GM18867 (cell line): Measurements from ENCODE around the gene ASIC2.

Experiments
- ATAC-seq: cut with Tn5 transposase; IDR thresholded peaks from one replicate; pipeline ENCODE4 v1.9.1; 2021; ENCODE audit warnings: mild to moderate bottlenecking, moderate library complexity; ENCODE audit not compliant: unreplicated experiment

ASIC2 gene

DNA sequence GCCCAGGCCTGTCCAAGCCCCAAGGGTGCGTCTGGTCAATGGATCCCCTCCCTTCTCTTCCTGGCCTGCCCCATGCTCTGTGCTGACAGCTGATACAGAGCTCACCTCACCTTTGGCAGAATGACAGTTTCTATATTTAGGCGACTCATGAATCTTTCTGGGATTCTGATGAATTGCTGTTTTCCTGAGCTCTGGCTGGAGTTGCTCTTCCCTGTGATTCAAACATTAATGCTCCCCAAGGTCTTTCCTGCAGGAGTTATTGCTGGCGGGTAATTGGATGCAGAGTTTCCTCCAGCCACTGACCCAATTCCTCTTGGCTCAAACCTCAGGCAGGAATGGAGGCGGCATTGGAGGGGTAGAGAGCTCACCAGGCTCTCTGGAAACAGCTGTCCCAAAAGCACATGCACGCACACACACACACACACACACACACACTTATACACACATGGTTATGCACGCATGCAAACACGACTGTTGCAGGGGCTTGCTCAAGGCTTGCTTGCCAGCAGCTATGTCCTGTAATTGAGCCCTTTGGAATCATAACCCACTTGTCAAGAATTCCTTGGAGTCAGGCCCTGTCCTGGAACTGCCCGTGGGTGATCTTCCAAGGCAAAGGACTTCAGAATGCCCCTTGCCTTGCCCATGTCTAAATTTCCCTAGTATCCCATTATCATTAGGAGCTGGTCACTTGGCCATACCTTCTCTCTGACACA lies 128.8 kb downstream of the ASIC2 start:
- no peak for ATAC-seq

DNA sequence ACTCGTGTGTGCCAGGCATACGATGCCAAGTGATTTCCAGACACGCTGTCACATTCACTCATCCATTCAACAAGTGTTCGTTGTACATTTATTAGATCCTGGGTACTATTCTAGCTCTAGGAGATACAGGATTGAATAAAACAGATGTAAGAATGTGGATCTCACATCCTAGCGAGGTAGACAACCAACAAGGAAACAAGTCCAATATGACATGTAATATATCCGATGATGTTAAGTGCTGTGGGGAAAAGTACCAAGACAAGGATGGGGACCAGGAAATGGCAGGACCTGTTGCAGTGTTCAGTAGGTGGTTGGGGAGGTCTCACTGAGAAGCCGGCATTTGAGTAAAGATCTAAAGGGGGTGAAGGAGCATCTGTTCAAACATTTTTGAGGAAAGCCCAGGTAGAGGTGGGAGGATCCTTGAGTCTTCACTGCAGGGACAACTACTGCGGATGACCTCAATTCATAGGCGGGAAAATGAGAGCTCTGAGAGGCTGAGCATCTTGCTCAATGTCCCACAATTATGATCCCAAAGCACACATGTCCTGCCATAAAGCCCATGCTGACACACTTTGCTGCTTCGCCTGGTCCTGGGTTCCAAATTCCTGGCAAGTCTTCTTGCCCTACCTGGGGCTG lies 129.4 kb downstream of the ASIC2 start:
- ATAC-seq = no peak

DNA sequence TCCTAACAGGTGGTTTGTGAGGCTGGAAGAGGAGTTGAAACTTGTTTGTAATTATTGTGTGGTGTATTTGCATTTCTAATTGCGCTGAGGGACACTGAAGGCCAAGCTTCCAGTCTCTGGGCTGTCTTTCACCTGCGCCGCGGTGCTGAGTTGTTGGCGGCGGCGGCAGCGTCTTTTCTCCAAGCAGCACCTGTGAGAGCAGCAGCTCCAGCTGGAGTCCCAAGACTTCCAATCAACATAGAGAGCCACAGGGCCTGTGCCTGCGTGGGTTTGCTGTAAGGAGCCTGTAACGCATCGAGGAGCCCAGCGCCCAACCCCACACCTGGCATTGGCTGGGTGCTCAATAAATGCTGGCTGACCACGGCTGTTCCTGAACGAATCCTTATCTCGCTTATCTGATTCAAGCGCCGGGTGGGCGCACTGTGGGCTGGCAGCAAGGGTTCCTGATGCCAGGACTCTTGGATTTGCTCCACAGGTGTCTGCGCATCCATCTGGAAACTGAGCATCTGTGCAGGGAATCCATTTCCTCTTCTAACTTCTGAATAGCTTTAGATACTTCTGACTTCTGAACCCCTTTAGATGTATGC lies 138.1 kb downstream of the ASIC2 start:
- ATAC-seq = no peak

DNA sequence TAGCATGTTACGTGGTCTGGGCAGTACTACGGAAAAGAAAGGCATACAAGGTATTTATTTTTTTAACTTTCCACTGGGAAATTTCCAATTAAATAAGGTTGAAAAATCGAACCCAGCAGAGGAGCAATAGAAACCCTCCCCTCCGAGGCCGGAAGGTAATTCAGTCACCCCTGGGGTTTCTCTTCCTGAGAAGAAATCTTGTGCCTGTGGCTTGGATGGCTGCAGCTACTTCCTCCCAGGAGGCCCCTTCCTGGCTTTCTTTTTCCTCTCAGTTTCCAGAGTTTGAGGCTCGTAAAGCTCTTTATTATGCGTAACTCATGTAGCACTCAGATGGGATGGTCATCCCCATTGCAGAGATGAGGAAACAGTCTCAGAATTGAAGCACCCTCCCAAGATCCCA lies 140.3 kb downstream of the ASIC2 start:
- no peak for ATAC-seq

DNA sequence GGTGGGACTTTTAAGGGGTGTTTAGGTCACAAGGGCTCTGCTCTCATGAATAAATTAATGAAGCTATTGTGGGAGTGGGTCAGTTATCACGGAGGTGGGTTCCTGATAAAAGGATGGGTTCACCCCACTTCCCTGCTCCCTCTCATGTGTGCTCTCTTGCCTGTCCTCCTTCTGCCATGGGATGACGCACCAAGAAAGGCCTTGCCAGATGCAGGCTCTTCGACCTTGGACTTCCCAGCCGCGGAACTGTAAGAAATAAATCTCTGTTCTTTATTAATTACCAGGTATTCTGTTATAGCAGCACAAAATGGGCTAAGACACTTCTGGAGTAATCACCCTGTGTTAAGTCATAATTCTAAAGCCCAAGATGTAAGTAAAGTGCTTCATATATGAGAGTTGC lies 141.5 kb downstream of the ASIC2 start:
- no peak for ATAC-seq

DNA sequence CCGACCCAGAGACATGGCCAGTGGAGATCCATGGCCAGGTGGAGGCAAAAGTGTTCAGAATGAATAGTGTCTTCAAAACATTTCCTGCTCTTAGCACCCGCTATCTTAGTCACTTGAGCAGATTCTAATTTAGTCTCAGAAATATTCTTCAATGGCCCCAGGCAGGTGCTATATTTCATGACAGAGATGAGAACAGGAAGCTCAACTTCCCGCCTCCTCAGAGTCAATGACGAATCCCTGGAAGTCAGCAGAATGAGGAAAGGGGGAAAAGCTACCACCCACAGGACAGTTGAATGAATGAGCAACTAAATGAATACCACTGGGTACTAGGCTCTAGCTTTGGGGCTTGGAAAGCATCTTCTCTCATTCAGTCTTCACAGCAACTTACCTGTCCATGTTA lies 147.2 kb downstream of the ASIC2 start:
- no peak for ATAC-seq

DNA sequence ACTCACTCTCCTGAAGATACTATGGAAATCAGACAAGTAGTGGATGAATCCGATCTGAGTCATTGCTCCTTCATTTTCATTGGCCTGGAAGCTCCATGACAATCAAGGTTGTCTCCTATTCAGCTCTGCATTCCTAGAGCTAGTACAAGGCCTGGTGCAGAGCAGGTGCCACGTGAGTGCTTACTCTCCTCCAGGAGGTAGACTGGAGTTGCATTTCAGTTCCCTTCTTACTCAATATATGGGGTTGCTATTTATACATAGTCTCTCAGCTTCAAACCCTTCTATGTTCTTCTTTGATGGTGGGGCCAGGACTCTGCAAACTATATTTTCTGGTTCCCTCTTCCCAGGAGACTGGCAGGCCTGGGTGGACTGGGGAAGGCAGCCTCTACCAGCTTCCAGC lies 148.3 kb downstream of the ASIC2 start:
- no peak for ATAC-seq

DNA sequence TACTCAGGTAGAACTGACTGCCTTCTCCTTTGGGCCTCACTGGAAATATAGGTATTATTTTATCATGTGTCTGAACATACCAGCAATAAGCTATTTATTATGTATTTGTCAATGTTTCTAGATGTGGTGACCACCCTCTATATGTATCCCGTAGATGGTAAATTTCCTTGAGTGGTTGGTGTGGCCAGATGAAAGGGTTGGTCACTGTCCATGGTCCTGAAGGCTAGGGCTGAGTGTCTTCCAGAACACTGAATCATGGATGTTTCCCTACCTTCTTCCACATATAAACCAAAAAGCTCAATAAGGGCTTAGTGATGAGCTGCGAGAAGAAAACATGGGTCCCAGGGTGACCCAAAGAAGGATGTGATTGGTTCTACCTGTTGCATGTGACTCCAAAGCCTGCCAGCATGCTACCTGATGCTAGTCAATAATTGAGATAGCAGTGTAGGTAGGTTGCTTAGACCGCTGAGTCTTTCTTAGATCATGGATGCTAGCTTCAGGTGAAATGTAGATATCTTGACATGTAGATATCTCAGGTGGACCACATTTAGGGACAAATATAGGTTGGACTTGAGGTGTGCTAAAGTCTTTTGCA lies 150.3 kb downstream of the ASIC2 start:
- no peak for ATAC-seq

DNA sequence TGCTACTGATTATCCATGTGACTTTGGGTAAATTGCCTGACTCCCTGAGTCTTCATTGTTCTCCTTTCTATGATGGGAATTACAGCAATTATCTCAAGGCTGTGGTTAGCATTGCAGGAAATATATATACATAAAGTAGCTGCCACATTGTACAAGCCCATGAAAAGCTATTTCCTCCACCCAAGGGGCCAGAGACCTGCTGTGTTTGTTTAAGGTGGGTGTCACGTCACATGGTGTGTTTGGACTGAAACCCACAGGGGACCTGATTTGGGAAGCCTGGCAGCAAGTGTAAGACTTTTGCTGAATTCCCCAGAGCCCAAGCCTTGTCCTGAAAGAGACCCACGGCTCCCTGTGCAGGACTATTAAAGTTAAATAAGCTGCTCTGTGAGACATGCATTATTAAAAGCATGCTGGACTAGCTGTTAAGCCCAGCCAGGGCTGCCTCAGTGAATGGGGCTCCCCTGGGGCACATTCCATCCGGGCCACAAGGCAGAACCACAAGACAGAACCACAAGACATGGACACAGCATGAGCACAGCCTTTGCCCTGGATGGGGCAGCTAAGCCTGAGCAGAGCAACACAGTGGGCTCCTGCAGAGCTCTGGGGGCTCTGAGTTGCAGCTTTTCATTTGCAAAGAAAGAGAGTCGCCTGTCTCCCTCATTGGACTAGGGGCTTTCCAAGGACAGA lies 152.5 kb downstream of the ASIC2 start:
- no peak for ATAC-seq

DNA sequence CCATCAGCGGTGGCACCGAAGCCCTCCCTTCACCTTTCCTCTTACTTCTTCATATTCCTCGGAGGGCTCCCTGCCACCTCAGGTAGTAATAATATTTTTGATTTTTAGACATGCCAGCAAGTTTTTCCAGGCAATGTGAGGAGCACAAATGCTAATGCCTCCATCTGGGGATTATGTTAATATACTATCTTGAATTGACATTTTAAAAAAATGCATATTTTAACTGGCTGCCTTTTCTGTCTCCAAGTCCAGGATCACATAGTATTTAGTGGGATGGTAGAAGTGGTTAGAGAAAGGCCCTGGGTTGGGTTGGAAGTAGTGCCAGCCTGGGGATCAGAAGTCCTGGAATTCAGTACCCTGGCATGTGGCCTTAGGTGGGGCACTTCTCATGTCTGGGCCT lies 154.5 kb downstream of the ASIC2 start:
- ATAC-seq = no peak

DNA sequence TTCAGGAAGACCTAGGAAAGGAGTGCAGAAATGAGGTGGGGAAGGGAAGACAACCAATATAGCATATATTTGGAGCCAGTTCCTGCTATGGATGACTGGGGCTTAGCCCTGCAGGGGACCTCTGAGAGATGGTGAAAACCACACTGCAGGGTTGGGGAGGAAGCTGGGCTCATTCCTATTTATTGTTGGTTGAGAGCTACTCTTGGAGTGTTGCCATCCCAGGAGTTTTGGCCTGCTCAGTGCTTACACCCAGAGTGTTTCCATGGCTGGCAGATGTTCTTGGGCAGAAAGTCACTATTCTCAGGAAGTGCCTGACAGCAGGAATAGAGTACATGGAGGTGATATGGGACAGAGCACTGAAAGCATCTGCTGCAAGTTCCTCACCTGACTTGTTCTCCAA lies 155.7 kb downstream of the ASIC2 start:
- ATAC-seq = no peak

DNA sequence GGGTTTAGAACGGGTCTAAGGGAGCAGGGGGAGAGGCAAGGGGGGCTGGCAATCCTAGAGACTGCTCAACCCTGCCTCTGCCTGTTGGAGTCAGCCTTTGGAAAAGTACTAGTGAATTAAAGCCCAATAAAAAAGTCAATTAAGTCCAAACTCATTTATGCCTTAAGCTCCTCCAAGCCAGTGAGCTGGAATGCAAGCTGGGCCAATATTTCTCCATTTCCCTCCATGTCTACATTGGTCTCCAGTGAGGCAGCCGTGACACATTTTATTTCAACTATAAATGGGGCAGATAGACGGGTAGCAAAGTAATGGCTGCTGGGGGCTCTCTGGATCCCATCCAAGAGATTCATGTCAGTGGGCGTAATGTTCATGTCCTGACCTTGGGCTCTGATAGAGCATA lies 157.4 kb downstream of the ASIC2 start:
- ATAC-seq = no peak

DNA sequence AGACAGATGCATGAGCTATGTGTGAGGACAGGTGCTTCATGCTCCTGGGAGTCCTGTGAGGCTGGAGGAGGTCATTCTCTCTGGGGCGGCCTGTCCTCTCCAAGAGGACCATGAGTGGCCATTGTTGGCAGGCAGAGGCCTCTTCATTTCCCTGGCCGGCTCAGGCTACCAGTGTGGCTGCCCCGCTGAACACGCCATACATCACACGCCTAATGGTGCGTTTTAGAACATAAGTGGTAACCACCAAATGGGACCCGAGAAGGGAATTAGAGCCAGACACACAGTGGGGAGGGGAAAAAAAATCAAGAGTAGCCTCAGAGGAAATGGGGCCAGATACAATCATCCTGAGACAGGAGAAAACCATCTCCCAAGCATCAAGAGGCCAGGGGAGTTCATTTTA lies 161.5 kb downstream of the ASIC2 start:
- ATAC-seq = no peak

DNA sequence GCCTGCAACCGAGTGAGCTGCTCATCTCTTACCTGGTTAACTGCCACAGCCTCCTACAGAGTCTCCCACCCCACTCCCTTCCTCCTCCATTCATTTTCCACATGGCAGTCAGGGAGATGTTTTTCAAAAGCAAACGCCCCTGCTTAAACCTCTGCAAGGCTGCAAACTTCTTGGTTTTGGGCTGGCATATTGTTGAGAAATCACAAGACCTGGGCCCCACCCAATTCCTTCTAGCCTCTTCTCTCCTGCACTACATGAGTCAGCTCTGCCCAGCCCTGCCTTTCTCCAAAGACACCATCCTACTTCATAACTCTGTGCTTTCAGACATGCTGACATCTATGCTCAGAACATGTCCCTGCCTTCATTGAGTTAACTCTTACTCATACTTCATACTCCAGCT lies 165.4 kb downstream of the ASIC2 start:
- no peak for ATAC-seq

DNA sequence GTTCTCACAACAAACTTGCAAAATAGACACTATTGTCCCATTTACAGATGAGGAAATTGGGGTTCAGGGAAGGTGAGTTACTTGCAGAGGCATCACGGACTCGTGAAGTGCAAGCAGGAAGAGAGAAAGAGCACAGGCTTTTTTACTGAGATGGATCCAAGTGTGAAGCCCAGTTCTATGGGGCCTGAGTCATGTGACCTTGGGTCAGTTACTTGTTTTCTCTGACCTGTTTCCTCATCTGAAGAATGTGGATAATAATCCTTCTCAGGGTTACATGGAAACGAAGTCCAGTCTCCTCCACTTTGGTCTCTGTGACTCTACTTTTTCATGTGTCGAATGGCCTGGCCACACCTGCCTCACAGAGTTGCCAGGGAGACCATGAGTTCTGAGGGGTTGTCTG lies 167.0 kb downstream of the ASIC2 start:
- ATAC-seq = no peak

DNA sequence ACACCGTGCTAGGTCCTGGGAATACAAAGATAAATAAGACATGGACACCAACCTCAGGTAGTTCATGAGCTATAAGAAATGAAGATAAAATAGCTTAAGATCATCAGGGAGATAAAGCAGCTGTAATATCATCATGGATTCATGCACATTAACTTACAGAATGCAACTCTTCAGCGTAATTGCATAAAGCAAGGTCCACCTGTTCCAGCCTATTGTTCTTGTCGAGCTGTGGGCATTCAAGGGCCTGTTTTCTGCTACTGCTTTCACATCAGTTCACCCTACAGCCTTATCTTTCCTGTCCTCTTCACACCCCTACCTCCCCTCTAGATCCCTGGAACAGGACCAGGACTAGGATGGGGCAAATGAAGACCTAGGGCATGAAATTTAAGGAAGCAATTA lies 167.5 kb downstream of the ASIC2 start:
- no peak for ATAC-seq

DNA sequence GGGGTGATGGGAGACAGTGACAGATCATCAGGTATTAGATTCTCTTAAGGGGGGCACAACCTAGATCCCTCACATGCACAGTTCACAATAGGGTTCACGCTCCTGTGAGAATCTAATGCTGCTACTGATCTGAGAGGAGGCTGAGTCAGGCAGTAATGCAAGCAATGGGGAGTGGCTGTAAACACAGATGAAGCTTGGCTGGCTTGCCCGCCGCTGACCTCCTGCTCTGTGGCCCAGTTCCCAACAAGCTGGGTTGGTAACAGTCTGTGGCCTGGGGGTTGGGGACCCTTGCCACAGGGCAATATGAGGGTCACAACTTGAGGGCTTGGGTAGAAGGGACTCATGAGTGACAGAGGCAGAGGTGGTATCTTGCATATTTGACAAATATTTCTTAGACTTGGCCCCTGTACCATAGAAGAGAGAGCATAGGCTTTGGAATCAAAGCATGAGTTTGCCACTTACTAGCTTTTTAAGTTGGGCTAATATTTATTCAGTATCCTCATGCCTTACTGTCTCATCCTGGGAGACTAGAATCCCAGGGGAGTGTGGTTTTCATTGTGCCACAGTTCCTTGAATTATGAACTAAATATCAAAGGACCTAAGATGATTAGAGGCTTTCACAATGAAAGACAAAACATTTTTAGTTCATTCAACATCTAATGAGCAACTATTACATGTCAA lies 168.1 kb downstream of the ASIC2 start:
- ATAC-seq = no peak

DNA sequence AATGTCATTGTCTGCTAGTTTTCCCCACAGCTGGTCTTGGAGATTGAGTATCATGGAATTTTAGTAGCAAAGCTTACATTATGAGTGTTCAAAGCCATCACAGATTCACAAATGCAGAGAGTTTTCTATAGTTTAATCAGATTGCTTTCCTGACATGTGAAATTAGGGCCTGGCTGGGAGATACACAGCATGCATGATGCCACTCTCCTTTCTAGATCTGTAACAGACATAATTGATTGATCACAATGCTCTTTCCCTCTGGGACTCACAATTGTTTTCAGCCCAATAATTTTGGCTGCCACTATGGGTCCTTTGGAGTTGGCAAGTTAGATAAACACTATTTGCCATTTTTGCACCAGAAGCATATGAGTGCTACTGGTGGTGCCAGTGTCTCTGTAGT lies 168.9 kb downstream of the ASIC2 start:
- no peak for ATAC-seq

DNA sequence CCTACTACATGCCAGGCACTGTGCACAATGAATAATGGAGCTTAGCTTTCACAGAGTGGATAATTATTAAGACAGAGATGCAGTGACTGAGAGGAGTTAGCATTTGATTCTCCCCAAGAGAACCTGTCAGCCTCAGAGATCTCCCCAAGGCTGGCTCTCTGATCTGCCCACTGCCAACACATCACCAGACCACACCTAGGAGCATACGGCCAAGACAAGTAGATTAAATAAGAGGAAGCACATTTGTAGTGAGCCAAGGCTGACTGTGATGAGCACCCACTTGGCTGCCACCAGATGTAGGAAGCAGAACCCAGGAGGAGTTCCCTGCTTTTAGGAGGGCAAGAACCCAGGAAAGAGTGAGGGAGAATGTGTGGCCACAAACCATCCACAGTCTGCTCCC lies 171.3 kb downstream of the ASIC2 start:
- no peak for ATAC-seq

DNA sequence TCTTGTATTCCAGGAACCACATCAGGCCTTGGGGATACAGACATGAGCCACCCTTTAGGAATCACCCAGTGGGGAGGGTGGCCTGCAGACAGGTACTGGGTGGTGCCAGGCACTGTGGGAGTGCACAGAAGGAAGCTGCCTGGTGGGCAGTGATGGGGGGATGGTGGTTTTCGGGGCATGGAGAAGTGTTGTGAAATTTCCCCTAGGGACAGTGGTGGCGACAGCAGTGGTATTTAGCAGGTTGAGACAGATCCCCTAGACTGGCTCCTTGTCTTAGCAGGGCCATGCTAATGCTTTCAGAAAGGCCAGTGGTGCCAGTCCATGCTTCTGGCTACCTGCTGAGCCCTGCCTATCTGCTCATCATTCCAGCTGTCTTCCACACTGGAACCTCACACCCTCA lies 171.8 kb downstream of the ASIC2 start:
- ATAC-seq = no peak

DNA sequence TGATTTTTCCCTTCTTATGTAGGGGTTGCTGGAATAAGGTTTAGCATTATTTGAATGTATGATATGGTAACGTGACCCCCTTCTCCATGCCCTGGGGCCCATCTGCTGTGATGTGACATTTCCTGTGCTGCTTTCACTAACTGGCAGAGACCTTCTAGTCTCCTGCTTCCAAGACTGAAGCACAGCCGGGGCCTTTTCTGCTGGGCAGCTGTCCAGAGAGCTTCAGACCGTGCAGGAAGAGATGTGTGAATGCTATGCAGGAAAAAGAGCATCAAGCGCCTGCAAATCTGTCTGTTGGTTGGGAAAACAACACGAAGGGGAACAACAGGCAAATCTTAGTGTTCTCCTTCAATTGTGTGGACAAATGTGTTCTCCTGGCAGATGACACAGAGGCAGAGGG lies 173.0 kb downstream of the ASIC2 start:
- no peak for ATAC-seq
